Naive thymus-derived CD8-positive, alpha-beta T cell (primary cell): ENCODE results near the gene FMNL2. TPM values are rescaled to one million over a fixed set of nuclear protein-coding genes. Genes with fewer than 3 reads are reported as not detected.
"Not testable (repeated sequence)": the region's sequence is repeated elsewhere in the genome, so short reads cannot be mapped to it uniquely, and the experiment has no call there.

Source experiments
- ATAC-seq, 2 donors: fragments of 150-1000 bp; cut with Tn5 transposase in 1 of 2; sonication (Bioruptor Pico), chemical (Tn5 transposase) in 1 of 2; 1 replicate in 1 of 2; 2 replicates in 1 of 2; pipeline ENCODE4 v1.10.0; 2021; ENCODE audit warnings: mild to moderate bottlenecking in 2 of 2, moderate library complexity in 2 of 2
- POLR2A ChIA-PET: fragments of 350-600 bp; sonication (Branson Sonifier 250); formaldehyde crosslinking; loops from one replicate; lab custom pipeline; 2021; ENCODE audit warnings: antibody characterized with exemption; lab: Charles Lee
- DNase-seq, 10 donors: peaks; one replicate each; pipeline versions ENCODE4 v3.0.0 to v3.0.0-alpha.2; 2020 to 2022
- H3K27ac Mint-ChIP-seq, 10 donors: one replicate each; pipeline ENCODE4 v1.8.0; 2020 to 2022; ENCODE audit warnings: mild to moderate bottlenecking in 10 of 10, mixed read lengths in 10 of 10, moderate library complexity in 4 of 10, inconsistent platforms in 1 of 10
- H3K27me3 Mint-ChIP-seq, 5 donors: one replicate each; pipeline ENCODE4 v1.8.0; 2021 to 2022; ENCODE audit warnings: mixed read lengths in 5 of 5
- H3K36me3 Mint-ChIP-seq, 3 donors: one replicate each; pipeline ENCODE4 v1.8.0; 2020 to 2022; ENCODE audit warnings: mixed read lengths in 3 of 3, mild to moderate bottlenecking in 2 of 3, inconsistent platforms in 1 of 3
- H3K4me1 Mint-ChIP-seq, 4 donors: one replicate each; pipeline ENCODE4 v1.8.0; 2021 to 2022; ENCODE audit warnings: mixed read lengths in 4 of 4
- H3K4me3 Mint-ChIP-seq, 10 donors: one replicate each; pipeline ENCODE4 v1.8.0; 2020 to 2022; ENCODE audit warnings: mild to moderate bottlenecking in 10 of 10, mixed read lengths in 10 of 10, moderate library complexity in 6 of 10, inconsistent platforms in 1 of 10
- H3K9me3 Mint-ChIP-seq, 9 donors: one replicate each; pipeline ENCODE4 v1.8.0; 2020 to 2022; ENCODE audit warnings: mixed read lengths in 9 of 9, mild to moderate bottlenecking in 3 of 9, inconsistent platforms in 1 of 9, moderate library complexity in 1 of 9
- polyA plus RNA-seq, 3 donors: library from polyadenylated mRNA; unstranded; fragments of 300-500 nt; fragmentation: Illumina TruSeq; gene quantifications; one replicate each; pipeline ENCODE4 v1.2.3, GENCODE V29; 2021
- total RNA-seq, 8 experiments: library from RNA in 2 of 8; stranded (reverse) in 2 of 8; gene quantifications; one replicate each; pipeline ENCODE4 v1.2.3 and lab custom pipeline; 2021 to 2026

The FMNL2 gene
- total and polyA plus RNA-seq, 5 experiments from 2014 or later, result 0.05 to 0.78 (median 0.14) TPM

DNA sequence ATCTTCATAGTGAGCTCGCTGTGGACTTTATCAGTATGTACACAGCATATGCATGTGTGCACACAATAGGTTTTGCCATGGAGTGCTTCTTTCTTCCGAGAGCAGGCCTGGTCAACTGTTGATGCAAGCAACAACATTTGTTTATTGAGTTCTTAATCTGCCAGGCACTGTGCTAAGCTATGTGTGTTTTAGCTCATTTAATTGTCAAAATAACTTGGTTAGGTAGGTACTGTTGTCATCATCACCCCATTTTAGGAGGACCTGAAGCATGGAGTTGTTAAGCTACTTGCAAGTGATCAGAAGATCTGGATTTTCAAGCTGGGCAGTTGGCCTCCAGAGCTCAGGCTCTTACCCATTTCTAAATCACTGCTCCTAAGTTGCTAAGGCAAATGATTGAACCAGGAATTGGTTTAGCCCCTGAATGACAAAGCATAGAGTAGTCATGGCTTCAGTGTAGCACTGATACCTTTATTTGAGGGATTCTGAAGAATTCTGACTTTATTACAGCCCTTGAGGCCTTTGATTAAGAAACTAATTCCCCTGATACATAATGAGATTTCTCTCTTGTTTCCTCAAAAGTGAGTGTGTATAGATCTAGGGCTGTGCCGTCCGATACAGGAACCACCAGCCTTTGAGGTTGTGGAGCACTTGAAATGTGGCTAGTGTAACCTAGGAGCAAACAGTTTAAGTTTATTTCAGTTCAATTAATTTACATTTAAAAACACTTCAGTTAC, 132.9 kb downstream of the FMNL2 start:
- POLR2A ChIA-PET, result no interaction called here
- Mint-ChIP-seq H3K27me3 (peaks cover 0 to 11% (median 6%) of the 10 kb centered on the region in 5 donors), H3K27ac (no peak overlapping the region), H3K4me1 (peaks cover 3 to 19% (median 6%) of the 10 kb centered on the region in 4 donors), H3K36me3 (no peaks in the 10 kb centered on the region), H3K9me3 (no peaks in the 10 kb centered on the region), H3K4me3 (no peak overlapping the region)
- no peak for DNase-seq
- no peak for ATAC-seq

DNA sequence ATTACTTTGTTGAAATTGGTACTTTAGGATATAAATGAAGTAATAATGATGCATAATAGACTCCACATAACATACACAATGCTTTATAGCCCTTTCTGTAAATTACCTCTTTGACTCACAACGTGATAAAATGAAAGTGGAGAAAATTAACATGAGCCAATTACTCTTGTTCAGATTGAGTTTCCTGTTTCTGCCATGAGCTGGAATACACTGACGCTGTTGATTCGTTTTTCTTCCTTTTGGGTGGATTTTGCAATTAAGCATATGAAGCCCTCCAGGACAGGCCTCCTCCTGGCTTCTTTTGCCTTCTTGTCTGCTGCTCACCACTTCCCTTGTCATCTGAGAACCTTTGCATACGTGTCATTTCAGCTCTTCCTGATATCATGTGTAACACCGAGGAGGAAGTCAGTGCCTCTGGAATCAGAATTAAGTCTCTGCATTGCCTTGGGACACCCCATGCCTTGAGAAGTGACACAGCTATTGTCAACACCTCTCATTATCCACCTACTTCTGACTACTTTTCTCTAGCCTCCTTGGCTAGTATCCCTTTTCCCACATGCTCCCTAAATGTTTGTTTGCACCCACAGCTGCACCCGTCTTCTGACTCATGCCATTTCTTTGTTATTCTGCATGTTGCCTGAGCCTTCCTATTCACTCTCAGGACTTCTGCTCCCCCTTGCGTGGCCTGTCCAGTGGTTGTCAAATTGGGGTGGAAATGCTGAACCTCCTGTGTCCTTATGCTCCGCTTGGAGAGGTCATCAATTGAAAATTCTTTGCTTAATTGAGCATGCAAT, 134.1 kb downstream of the FMNL2 start:
- peak overlapping the region in 1 of 10 donors; percentile 2 for H3K27ac Mint-ChIP-seq
- ATAC-seq, result no peak
- H3K36me3 Mint-ChIP-seq, result no peaks in the 10 kb centered on the region
- peaks cover 0 to 11% (median 6%) of the 10 kb centered on the region in 5 donors for H3K27me3 Mint-ChIP-seq
- DNase-seq, result no peak
- H3K9me3 Mint-ChIP-seq, result no peaks in the 10 kb centered on the region
- POLR2A ChIA-PET, result no interaction called here
- peak overlapping the region in 1 of 10 donors; percentile 4 for H3K4me3 Mint-ChIP-seq
- peaks cover 3 to 19% (median 6%) of the 10 kb centered on the region in 4 donors for H3K4me1 Mint-ChIP-seq

DNA sequence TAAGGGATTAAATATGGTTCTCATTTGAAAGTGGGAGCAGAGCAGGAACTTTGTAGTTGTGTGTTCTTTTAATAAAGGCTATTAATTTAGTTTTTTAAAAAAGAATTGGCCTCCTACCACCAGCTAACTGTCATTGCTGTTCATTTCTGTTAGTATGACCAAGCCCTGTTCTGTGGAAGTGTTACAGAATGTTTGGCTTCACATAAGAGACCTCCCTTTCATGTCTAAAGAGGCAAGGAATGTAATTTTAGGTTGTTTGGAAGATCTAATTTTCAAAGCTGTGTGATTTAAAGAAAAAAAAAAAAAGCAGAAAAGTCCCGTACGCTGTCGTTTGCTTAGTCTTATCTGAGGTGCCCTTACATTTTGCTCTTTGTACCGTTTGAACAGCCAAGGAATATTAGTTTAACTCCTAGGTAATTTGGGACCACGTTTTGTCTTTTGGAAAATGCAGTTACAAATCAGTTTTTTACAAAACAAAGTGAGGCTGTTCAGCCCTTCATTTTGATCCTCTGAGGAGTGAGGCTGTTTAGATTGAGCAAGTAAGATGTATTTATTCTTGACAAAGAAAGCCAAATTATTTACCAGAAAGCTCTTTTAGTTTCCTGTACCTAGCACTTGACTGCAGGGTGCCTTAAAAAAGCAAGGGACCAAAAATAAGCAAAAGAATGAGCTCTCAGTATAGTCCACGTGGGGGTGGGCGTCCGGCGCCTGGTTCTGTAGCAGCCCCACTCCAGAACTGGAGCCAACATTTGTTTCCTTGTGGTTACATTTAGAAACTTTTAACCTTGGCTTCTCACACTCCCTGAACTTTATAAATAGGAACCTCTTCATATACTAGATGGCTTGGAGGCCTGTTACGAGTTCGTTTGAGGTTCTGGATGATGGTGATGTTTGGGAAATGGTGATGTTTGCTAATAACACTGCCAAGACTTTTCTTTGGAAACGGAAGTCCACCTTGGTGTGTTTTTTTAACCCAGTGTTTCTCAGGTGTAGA, 136.2 kb downstream of the FMNL2 start:
- ATAC-seq (no peak), DNase-seq (no peak)
- H3K9me3 Mint-ChIP-seq, result no peaks in the 10 kb centered on the region
- H3K36me3 Mint-ChIP-seq, result no peaks in the 10 kb centered on the region
- no peak overlapping the region for H3K4me3 Mint-ChIP-seq
- peaks cover 0 to 7% (median 0%) of the 10 kb centered on the region in 5 donors for H3K27me3 Mint-ChIP-seq
- POLR2A ChIA-PET, result no interaction called here
- no peak overlapping the region for H3K27ac Mint-ChIP-seq
- H3K4me1 Mint-ChIP-seq, result peaks cover 3 to 19% (median 6%) of the 10 kb centered on the region in 4 donors

DNA sequence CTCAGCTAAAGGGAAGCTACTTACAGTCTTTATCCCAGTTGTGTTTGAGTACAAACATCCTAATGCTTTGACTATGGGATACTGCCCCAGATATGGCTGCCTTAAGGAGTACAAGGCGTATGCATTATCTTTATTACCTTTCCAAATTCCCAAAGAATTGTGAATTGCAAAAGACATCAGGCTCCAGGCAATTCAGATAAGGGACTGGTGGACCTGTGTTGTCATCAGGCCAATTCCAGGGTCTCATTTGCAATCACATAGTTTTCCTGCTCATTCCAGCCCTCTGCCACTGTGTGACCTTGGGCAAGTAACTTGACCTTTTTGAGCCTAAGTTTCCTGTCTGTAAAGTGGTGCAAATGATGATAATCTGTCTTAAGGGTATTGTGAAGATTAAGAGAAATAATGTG, 137.5 kb downstream of the FMNL2 start:
- Mint-ChIP-seq H3K27ac (no peak overlapping the region), H3K4me3 (no peak overlapping the region), H3K36me3 (no peaks in the 10 kb centered on the region), H3K4me1 (peaks cover 3 to 9% (median 6%) of the 10 kb centered on the region in 4 donors), H3K9me3 (no peaks in the 10 kb centered on the region), H3K27me3 (peaks cover 0 to 1% (median 0%) of the 10 kb centered on the region in 5 donors)
- ATAC-seq (no peak), DNase-seq (no peak)
- POLR2A ChIA-PET, result no interaction called here

DNA sequence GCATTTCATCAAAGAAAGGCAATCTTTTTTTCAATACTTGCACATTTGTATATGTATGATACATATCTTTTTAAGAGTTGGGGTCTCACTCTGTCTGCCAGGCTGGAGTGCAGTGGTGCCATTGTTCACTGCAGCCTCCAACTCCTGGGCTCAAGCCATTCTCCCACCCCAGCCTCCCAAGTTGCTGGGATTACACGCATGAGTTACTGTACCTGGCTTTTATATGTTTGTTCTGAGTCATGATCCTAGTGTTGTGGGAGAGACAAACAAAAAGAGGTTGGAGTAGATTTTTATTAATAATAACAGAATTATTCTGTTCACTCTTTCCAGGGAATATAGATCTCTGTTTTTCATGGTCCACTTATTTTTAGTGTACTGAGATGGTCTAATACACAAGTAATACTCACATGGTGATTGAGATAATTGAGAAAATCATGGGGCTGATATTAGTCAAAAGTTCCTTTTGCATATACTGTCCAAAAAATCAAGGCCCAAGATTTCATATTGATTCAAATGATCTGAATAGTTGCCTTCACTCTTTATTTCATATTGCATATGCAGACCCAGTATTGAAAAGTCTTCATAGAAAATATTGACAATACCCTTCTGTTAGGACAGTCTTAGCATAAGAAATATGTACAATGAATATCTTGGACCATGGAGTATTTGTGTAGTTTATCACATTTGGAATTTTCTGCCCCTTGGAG, 138.3 kb downstream of the FMNL2 start:
- H3K27ac Mint-ChIP-seq, result no peak overlapping the region
- H3K9me3 Mint-ChIP-seq, result no peaks in the 10 kb centered on the region
- POLR2A ChIA-PET, result no interaction called here
- ATAC-seq (no peak), DNase-seq (no peak)
- H3K4me3 Mint-ChIP-seq, result no peak overlapping the region
- no peaks in the 10 kb centered on the region for H3K36me3 Mint-ChIP-seq
- H3K4me1 Mint-ChIP-seq, result peaks cover 3 to 9% (median 6%) of the 10 kb centered on the region in 4 donors
- peaks cover 0 to 4% (median 0%) of the 10 kb centered on the region in 5 donors for H3K27me3 Mint-ChIP-seq

DNA sequence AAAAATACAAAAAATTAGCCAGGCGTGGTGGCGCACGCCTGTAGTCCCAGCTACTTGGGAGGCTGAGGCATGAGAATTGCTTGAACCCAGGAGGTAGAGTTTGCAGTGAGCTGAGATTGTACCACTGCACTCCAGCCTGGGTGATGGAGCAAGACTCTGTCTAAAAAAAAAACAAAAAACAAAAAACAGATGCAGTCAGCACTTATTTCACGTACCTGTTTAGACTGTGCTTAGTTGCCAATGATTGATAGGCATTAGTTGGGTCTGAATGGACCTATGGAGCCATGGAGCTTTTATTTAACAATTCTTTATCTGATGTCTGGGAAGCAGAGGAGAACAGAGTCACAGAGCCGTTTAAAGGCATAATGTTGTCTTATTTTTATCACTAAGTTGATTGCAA, 139.5 kb downstream of the FMNL2 start:
- H3K36me3 Mint-ChIP-seq, H3K27ac Mint-ChIP-seq, H3K27me3 Mint-ChIP-seq, POLR2A ChIA-PET, DNase-seq, H3K4me3 Mint-ChIP-seq, H3K4me1 Mint-ChIP-seq, ATAC-seq, H3K9me3 Mint-ChIP-seq: not testable (repeated sequence)

DNA sequence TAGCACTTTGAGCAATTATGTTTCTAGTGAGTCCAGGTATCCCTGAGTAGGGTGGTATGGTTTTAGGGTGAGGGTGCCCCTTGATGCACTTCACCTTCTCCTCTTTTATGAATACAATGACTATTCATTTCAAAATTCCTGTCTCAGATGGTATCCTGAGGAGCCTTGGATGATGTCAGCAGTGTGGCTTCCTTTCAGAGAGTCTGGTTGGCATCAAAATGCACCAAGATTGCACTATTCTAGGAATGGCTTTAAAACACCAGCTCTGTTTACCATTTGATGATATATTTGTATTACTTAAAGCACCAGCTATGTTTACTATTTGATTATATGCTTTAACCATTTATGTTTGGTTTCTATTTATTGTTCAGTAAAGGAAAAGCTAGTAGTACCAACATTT, 141.0 kb downstream of the FMNL2 start:
- Mint-ChIP-seq H3K27me3 (peaks cover 0 to 4% (median 0%) of the 10 kb centered on the region in 5 donors), H3K27ac (no peak overlapping the region), H3K36me3 (no peaks in the 10 kb centered on the region), H3K4me3 (no peak overlapping the region), H3K4me1 (no peaks in the 10 kb centered on the region), H3K9me3 (no peaks in the 10 kb centered on the region)
- ATAC-seq (no peak), DNase-seq (no peak)
- POLR2A ChIA-PET, result no interaction called here

DNA sequence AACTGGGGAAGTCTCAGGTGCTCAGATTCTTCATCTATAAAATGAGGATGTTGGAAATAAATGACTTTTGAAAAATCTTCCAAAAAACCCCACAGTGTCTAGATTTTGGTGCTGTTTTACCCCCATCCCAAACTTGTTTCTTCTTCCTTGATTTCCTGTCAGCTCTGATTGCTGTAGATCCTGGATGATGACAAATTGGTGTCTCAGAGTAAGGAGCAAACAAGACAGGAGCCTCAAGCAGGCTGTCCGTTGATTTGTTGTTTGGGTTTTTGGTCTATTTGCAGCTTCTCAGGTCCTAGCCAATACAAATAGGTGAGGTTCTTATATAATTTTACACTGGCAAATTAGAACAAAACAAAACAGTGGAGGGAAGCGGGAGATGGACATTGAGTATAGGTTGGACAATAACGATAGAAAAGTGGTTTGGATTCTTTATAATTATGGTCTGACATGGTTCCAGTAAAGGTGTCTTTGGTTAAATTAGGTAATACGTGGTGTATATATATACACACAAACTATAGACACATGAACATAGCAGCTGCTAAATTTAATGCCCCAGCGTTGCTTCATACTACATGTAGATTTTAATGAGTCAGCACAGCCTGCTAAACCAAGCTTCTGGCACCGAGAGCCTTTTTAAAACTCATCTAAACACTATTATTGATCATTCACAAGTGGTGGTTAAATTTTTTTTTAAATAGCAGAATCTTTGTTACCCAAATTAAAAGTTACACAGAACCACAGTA, 142.5 kb downstream of the FMNL2 start:
- POLR2A ChIA-PET, result no interaction called here
- DNase-seq (no peak), ATAC-seq (no peak)
- H3K36me3 Mint-ChIP-seq, result no peaks in the 10 kb centered on the region
- H3K9me3 Mint-ChIP-seq, result no peaks in the 10 kb centered on the region
- H3K4me1 Mint-ChIP-seq, result no peaks in the 10 kb centered on the region
- H3K4me3 Mint-ChIP-seq, result no peak overlapping the region
- no peak overlapping the region for H3K27ac Mint-ChIP-seq
- peaks cover 0 to 6% (median 1%) of the 10 kb centered on the region in 5 donors for H3K27me3 Mint-ChIP-seq

DNA sequence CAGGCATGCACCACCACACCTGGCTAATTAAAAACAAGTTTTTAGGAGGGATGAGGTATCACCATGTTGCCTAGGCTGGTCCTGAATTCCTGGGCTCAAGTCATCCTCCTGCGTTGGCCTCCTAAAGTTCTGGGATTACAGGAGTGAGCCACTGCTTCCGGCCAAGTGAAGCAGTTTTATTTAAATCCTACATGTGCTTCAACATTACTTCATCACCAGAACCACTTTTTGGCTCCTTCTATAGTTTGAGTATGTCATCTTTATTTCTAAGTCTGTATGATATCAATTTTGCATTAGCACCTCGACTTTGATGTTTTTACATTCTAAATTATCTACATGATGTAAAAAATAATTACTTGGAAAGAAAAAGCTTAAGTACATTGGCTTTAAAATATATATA, 144.3 kb downstream of the FMNL2 start:
- ATAC-seq (no peak), DNase-seq (no peak)
- POLR2A ChIA-PET, result no interaction called here
- H3K36me3 Mint-ChIP-seq, result no peaks in the 10 kb centered on the region
- H3K4me3 Mint-ChIP-seq, result no peak overlapping the region
- H3K27me3 Mint-ChIP-seq, result peaks cover 0 to 6% (median 1%) of the 10 kb centered on the region in 5 donors
- H3K27ac Mint-ChIP-seq, result no peak overlapping the region
- H3K4me1 Mint-ChIP-seq, result no peaks in the 10 kb centered on the region
- H3K9me3 Mint-ChIP-seq, result no peaks in the 10 kb centered on the region

DNA sequence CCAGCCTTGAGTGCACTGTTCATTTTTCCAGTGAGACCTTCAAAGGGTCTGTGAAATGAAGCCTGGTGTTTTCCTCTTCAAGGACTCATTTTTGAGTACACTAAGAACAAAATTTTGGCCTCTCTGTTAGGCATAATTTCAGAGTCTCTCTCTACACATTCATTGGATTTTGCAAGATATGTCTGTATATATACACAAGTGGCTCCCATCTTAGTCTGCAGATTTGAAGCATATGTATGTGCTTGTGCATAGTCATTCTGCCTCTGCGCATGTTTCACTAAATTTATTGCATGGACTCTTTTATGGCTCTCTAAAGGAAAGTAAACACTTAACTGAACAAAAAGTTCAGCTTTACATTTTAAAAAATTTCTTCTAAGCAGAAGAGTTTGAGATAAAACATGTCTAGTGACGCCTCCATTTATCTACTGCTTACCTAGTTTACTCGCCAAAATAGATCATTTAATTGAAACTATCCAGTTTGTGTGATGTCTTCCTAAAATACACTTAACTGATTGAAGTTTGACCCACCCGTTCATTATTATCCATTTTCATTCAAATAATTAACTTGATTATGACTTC, 145.9 kb downstream of the FMNL2 start:
- POLR2A ChIA-PET, result no interaction called here
- Mint-ChIP-seq H3K4me1 (peaks cover 0 to 2% (median 0%) of the 10 kb centered on the region in 4 donors), H3K9me3 (no peaks in the 10 kb centered on the region), H3K27me3 (peaks cover 0 to 6% (median 1%) of the 10 kb centered on the region in 5 donors), H3K27ac (no peak overlapping the region), H3K36me3 (no peaks in the 10 kb centered on the region), H3K4me3 (no peak overlapping the region)
- no peak for DNase-seq
- no peak for ATAC-seq

DNA sequence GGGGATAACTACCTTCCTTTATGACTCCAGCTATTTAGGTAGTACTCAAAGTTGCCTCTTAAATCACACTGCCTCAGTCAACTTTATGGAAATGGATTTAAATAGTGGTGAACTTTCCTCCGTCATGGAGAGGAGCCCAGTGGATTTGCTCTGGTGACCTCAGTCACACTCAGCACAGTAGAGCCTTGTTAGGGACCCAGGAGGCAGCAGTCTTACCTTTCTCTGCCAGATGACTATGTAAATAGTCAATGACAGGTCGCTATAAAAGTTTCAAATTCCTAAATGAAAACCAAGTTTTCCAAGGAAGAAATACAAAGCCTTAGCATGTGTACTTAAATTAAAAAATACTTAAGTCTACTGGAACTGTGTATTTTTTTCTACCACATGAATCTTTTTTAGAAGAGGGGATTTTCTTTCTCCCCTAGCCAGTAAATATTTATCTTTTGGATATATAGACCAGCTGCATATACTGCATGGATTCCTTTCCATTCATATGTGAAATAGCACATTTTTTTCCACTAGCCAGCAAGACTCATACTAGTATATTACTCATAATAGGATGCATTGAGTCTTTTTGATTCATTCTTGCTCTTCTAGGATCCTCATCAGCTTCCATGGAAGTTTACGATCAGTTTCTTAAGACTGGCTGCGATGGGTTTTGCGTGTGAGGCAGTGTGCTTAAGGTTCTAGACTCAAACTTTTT, 147.1 kb downstream of the FMNL2 start:
- H3K4me3 Mint-ChIP-seq, result no peak overlapping the region
- H3K9me3 Mint-ChIP-seq, result no peaks in the 10 kb centered on the region
- POLR2A ChIA-PET, result no interaction called here
- no peak overlapping the region for H3K27ac Mint-ChIP-seq
- H3K36me3 Mint-ChIP-seq, result no peaks in the 10 kb centered on the region
- DNase-seq (no peak), ATAC-seq (no peak)
- H3K4me1 Mint-ChIP-seq, result peaks cover 0 to 3% (median 0%) of the 10 kb centered on the region in 4 donors
- H3K27me3 Mint-ChIP-seq, result peaks cover 0 to 6% (median 3%) of the 10 kb centered on the region in 5 donors
